Left ventricle myocardium superior (tissue), 1 donor: ENCODE results near the gene CNKSR3. TPM values are rescaled to one million over a fixed set of nuclear protein-coding genes. Genes with fewer than 3 reads are reported as not detected.

Source experiments
- ATAC-seq: fragments of 200-7000 bp; cut with Tn5 transposase; one replicate; pipeline ENCODE4 v1.9.1; 2020; ENCODE audit warnings: mild to moderate bottlenecking, moderate library complexity
- DNase-seq: peaks from one replicate; pipeline ENCODE4 v3.0.0-alpha.2; 2020
- intact Hi-C: fragments of 100-400 bp; cut with micrococcal nuclease; formaldehyde crosslinking; loops from one replicate; pipeline ENCODE4 v1.11.0; 2022
- total RNA-seq: library from RNA; stranded (reverse); fragmentation: NEBNext Ultra II Directional; extraction: Animal tissue kit (Norgen Biotek cat#: 25700); gene quantifications from one replicate; pipeline ENCODE4 v1.2.1, GENCODE V29; 2021
- donor health status: DM: no; HTN: yes; CAD: no; lungs with severe emphysema.

The CNKSR3 gene
- total RNA-seq, 1 donor from 2014 or later: 20.6 TPM

DNA sequence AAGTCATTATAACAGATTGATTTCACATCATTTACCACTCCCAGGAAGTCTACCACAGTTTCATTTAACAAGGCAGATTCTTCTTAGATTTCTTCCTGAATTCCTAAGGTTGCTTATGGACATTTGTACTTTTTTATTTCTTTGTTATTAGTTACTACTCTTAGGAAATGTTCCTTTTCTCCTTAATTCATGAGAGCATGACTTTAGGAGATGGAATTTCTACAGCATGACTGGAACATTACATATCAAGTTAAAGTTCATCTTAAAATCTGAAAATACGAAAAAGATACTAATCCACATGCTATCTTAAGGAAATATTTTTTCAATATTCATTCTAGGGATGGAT lies 22.3 kb downstream of the CNKSR3 start:
- no peak for ATAC-seq
- DNase-seq: no peak
- intact Hi-C loops: no loop called here

DNA sequence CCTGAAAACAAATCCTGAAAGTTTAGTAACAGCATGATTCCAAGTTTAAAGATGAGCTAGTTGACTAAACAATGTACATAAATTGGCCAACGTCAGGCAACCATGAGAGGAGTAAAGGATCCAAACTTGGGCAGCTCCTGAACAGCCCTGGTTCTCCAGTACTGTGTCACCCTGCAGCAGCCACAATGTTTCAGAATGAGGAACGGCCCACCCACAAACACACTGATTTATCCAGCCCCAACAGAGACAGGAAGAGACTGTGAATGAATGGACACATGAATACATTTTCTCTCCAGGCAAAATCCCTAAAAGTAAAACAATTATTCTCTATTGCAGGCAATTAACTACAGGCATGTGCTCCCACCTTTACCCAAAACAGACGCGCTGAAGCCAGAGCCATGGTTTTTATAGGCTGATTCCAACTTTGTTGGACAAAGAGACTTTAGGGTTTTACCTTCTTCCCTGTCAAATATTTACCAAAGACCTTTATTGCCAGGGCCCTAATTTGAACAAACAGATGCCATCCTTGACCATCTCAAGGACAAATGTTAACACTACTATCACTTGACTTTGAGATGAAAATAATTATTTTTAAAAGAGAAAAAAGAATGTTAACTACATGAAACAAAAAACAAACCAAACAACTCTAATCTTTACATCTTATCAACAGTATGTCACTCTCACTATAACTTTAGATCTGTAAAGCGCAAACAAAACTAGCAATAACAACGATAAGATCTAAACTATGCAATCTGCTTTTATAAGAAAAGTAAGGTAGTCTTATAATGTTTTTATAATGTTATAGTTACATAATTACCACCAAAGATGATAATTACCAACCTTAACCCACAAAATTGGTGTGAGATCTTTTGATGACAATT lies 22.9 kb downstream of the CNKSR3 start:
- intact Hi-C loops: no loop called here
- DNase-seq (no peak), ATAC-seq (no peak)

DNA sequence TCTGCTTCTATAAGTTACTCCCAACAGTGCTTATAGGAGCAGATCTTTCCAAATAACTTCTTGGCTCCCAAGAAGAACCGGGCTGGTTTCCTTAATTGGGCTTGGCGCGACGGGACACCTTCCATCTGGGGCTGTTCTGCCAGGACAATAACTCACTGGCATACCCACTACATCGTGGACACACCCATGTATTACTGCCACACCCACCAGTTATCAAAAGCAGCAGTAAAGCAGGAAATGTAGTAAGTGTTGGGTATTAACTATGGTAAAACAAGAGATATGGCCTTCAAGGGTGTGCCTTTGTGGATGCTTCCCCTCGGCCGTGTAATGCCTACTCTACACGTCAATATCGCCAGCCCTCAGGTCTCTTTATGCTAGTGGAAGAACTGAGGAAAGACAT lies 24.7 kb downstream of the CNKSR3 start:
- ATAC-seq (peak; percentile 20), DNase-seq (no peak)
- intact Hi-C loops: no loop called here

DNA sequence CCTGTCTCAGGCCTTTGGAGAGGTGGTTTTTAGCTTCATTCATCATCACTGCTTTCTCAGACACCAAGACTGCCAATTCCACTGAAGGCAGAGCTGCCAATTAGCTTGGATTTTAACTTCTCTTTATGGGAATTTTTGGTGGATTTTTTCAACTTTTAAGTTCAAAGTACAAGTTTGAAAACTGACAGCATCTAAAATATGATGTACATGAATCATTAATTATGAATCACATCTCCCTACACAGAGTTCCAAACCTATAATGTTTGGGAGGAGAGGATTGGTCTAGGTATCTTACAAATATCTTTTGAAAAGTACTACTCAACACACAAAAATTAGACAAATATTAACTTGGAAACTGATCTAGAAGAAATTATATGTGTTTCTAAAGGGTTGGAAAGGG lies 25.5 kb downstream of the CNKSR3 start:
- no peak for ATAC-seq
- intact Hi-C loops: no loop called here
- no peak for DNase-seq

DNA sequence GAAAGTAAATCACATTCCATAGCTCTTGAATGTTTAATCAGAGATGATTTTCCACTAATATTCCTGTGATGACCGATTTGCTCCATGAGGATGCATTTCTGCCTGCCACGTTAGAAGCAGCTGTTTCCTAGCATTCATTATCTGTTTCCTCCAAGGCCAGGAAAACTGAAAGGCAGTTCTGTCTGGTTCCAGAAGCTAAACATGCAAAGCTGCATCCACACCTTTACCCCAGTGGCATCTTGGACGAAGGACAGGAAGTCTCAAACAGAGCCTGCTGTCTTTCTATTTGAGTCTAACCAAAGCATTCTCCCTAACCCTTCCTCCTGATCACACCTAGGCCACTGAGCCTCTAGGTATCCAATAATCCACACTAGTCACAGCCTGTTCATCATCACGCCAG lies 27.6 kb downstream of the CNKSR3 start:
- peak; percentile 23 for ATAC-seq
- intact Hi-C loops: no loop called here
- no peak for DNase-seq

DNA sequence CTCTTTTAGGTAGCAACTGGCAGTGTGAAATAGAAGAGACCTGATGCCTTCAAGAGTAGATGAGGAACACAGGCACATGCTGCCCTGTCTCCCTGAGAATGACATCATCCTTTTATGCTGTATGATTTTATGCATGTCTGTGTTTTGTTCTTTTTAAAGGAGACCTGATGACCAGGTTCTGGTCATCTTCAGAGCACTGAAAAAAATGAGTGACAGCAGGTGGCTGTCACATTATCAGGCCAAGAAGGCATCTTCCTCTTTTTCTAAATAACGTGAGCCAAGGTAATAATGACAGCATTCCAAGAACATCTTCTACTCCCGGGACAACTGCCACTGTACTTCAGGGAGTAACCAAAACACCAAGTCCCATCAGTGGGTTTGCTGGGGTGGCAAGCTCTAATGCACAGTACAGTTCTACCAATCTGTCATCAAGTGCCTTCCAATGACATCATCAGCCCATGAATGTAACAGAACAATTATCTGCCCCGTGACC lies 28.9 kb downstream of the CNKSR3 start:
- DNase-seq: no peak
- ATAC-seq: peak; percentile 39
- intact Hi-C loops: no loop called here

DNA sequence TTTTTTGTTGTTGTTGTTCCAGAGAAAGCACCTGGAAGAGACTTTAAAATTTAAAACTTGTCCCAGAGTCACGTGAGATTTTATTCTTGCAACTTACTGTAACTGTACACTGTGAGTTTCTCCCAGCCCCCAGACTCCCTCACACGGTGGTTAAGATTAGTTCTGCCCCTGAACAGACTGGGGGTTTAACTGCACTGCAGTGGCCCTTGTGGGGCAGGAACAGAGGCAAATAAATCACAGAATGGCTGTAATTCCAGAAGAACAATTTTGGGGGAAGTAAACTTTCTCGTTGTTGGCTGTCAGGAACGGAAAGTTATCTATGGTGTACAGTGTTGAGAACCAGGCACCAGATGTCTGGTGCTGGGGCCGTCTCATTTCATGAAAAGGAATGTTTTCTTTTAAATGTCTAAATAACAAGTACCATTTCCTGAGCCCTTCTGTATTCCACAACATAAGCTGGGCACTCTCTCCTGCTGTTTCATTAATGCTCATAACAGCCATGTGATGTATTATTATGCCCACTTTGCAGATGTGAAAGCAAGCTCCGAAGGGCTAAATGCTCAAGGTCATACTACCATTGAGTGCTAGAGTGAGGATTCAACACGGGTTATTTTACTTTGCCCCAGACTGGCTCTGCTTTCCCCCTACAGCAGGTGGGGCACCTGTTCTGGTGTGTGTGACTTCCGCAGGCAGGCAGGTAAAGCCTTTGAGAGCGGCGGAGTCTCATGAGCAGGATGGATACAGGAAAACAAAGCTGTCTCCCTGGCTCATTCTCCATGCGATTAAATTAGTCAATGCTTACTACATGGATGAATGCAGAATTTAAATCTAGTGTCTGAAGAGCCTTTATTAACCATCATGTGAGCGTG lies 30.5 kb downstream of the CNKSR3 start:
- intact Hi-C loops: no loop called here
- DNase-seq: no peak
- ATAC-seq: no peak

DNA sequence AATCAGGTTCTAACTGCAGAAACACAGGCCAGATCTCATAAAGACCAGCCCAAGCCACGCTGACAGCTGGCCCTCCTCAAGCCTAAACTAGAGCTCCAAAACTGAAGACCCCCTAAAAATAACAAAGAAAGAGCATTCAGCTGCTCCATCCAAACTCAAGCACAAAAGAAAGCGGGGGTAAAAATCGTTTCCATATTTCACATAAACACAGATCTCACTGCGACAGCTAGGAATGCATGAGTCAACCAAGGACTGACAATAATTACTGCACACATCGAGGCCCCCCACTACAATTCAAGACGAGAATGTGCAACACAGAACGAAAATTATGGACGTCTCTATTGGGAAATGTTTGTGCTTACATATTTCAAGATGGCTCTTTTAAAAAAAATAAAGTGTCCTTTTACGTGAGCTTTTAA lies 31.1 kb downstream of the CNKSR3 start:
- ATAC-seq: no peak
- intact Hi-C loops: no loop called here

DNA sequence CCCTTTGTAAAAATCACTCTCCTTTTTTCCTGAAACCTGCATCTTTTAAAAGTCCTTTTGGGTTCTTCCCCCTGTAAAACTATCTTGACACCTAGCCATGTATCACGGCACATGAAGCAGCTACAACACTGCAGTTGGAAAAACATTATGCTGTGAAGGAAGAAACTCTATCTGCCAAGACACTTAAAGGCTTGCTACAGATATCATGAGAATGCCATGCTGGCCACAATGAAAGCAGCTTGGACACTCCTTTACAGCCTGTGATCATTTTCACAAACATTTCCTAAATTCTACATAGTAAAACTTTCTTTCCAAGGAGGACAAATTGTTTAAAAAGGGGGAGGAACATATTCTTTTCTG lies 31.8 kb downstream of the CNKSR3 start:
- no peak for DNase-seq
- ATAC-seq: no peak
- intact Hi-C loops: no loop called here

More for the DNA sequence above, 31.1 kb downstream of the CNKSR3 start:
- DNase-seq: no peak

DNA sequence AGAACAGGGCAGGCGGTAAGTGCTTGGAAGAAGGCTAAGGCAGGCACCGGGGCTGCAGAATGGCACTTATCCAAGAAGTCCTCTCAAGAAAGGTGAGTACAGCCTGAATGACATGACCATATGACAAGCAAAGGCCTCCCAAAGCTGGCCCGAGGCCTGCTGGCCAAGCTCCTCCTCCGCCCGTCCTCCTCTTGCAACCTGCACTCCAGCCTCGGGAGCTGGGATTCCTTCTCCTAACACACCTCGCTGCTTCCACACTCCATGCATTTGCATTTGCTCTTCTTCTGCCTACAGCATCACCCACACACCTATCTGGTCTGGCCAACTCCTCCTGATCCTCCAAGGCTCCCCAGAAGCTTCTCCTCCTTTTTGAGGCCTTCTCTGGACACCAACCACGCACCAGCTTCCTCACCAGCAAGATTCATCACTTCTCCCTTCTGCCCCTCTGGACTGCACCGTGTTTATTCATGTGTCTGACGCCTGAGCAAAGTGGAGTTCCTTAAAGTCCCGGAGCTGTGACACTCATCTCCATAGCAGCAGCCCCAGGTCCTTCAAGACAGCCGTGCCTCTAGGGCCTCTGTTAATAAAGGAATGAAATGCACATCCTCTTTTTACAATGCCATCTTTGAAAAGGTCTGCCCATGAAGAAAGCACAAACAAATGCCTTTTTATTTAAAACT lies 32.3 kb downstream of the CNKSR3 start:
- peak; percentile 32 for DNase-seq
- intact Hi-C loops: no loop called here
- ATAC-seq: peak; percentile 58

DNA sequence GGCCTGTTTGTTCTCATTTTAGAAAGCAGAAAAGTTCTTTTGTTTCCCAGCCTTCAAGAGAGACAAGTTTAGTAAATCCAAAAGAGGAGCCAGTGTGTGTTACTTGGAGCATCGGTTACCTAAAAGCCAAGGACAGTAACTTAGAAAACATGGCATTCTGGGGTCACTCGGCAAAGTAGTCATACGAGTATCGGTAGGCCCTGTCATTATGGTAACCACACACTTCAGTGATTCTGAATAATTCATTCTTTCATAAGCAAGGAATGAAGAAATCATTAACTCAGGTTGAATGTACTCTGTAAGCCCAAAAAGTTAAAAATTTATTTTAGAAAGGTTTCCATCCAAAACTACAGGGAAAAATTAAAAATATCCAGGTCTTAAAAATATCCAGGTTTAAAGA lies 34.0 kb downstream of the CNKSR3 start:
- DNase-seq (no peak), ATAC-seq (no peak)
- intact Hi-C loops: no loop called here

DNA sequence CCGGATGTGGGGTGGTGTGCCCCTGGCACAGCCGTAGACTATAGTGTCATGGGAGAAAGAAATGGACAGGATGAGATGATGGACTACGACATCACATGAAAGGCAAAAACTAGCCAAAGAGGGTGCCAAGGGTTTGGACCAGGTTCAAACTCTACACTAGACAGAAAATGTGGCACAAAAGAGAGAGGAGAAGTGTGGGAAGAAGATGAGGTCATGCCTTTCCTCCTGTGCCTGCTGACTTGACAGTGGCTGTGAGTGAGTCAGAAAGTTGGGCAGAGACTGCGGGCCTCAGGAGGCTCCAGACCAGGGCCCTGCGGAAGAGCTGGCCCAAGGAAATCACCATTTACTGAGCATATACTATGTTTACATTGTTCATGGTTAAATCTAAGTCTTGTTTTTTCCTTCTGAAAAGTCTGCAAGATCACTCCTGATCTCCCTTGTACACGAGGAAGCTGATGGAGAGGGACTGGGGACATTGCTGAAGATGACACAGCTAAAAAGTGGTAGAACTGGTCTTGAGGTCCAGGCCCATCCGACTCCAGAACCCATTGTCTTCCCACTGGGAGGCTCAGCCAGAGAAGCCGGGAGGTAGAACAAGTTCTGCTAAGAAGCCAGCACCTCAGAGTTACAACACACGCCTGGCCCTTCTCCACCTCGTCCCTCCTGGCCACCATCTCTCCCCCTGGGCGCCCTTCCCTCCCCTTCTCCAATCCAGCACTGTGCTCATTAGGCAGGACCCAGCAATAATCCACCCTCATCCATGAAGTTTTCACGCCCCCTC lies 35.6 kb downstream of the CNKSR3 start:
- DNase-seq (no peak), ATAC-seq (no peak)
- intact Hi-C loops: no loop called here

DNA sequence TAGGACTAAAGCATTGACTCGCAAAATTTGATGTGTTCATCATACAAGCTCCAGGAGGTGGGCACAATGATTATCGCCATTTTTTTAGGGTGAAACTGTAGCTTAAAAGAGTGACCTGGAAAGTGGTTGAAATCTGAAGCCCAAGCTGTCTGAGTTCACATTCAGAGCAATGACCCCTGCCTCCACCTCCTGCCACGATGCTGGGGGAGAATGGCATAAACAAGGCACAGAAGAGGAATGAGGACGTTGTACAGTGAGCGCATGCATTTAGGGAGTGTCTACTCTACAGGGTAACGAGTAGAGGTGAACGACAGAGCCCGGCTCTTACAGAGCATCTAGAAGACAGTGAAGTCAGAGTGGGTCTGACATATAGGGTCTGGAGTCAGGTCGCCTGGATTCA lies 37.2 kb downstream of the CNKSR3 start:
- intact Hi-C loops: no loop called here
- ATAC-seq (no peak), DNase-seq (no peak)

DNA sequence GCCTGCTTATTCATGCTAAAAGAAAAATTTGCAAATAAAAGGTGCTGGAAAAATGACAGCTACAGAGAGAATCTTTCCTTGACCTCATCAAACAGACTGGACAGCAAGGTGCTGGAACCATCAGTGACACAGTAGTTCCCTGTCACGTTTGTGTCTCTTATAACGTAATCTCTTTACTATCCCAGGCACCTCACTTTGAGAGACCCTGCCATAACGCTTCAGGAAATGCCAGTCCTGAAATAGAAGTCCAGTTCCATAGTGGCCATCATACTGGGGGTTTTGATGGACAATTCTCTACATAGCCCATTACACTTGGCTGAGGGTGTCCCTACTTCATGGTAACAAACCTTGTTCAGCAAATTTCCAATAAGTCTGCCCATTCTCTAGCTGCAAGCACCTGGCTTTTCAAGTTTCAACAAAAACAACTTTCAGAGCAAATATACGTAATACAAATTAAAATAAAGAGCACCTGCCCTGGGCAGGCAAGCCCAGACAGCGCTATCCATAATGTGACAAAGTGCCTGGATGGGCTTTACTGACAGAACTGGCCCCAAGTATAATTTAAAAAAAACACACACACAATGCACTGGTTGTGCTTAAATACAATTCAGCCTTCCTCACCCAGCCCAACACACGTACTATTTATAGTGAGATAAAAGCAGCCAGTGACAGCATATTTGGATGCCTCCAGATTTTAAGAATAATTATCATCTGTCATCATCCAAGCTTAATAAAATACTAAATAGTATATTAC lies 38.7 kb downstream of the CNKSR3 start:
- ATAC-seq: peak; percentile 64
- no peak for DNase-seq

DNA sequence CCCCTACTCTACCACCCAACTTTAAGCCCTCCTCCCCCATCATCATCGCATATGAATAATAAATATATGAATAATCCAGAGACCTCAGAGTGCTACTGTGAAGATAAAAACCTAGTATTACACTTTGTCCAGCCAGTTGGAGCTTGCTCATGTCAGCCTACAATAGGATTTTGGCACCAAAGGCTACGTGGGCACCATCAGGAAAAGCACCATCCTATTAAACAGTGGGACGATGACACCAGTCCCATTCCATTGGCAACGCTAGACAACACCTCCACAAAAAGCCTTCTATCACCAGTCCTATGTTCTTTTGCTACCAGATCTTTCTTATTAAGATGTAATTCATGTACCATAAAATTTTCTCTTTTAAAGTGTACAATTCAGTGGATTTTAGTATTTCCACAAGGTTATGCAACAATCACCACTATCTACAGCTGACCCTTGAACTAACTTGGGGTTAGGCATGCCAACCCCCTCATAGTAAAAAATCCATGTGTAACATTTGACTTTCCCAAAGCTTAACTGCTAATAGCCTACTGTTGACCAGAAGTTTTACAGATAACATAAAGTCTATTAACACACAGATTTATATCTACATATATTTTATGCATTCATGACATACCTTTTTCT lies 41.1 kb downstream of the CNKSR3 start:
- intact Hi-C loops: no loop called here
- no peak for DNase-seq
- ATAC-seq: no peak

More for the DNA sequence above, 38.7 kb downstream of the CNKSR3 start:
- intact Hi-C loops: no loop called here

DNA sequence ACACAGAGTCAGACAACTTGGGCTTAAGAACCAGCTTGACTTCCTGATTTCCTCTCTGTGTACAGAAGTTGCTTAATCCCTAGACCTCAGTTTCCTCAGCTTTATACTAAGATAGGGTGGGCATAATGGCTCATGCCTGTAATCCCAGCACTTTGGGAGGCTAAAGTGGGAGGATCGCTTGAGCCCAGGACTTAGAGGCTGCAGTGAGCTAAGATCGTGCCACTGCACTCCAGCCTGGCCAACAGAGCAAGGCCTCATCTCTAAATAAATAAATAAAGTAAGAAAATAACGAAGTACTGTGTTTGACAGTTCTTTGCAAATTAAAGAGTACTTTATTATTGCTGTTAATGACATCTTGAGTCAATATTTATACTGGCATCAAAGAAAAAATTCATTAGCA lies 41.7 kb downstream of the CNKSR3 start:
- DNase-seq: no peak
- no peak for ATAC-seq
- intact Hi-C loops: no loop called here

DNA sequence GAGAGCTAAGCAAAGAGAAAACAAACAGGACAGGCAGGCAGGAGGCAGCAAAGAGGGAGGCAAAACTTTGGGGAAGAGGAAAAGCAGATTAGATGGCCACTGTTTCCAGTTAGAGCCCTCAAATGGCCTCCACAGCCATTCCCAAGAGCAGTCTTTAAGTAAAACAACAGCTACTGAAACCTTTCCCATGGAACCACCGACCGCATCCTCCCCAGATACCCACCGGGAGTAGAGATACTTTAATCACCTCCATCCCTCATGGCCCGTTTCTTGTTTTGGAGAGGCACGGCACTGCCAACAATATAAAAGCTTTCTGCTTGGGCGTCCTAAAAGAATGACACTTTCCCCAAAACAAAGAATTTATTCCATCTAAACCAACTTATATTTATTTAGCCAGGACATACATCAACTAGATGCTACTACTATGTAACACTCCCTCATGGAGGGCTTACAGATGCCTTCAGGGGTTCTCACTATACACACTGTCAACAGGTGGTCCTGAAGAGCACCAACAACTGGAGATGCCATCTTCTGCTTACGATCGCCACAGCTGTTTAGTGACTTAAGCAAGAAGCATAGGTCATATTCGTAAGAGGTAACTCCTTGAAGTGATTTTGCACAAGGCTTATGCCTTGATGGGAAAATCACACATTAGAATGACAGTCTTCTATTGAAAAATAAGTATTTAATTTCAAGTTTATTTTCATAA lies 43.4 kb downstream of the CNKSR3 start:
- ATAC-seq: no peak
- intact Hi-C loops: no loop called here

More for the DNA sequence above, 43.4 kb downstream of the CNKSR3 start:
- no peak for DNase-seq
